Measurements from ENCODE around the gene DMRTB1. TPM values are rescaled to one million over a fixed set of nuclear protein-coding genes. Genes with fewer than 3 reads are reported as not detected.

DMRTB1 gene
- total RNA-seq, 1 donor from 2014 or later, result not detected

GRCh38 chr1:53462769-53463501 lies 3.7 kb downstream of the DMRTB1 start:
- FAIRE-seq (no peak), DNase-seq (ENCODE audit: low spot score in 2 of 2) (no peak)

- DNase-seq (ENCODE audit: low spot score in 2 of 2) (no peak), FAIRE-seq (no peak)
Measured at GRCh38 chr1:53463961-53464899, 5.0 kb downstream of the DMRTB1 start.

GRCh38 chr1:53465023-53465957 lies 6.1 kb downstream of the DMRTB1 start:
- DNase-seq (ENCODE audit: low spot score in 2 of 2), result no peak

GRCh38 chr1:53467391-53467790 lies 8.2 kb downstream of the DMRTB1 start:
- FAIRE-seq (no peak), DNase-seq (ENCODE audit: low spot score in 2 of 2) (no peak)

More at GRCh38 chr1:53465023-53465957, 6.1 kb downstream of the DMRTB1 start:
- FAIRE-seq, result no peak

- DNase-seq (ENCODE audit: low spot score in 2 of 2) (no peak), FAIRE-seq (no peak)
Measured at GRCh38 chr1:53468374-53468773, 9.2 kb downstream of the DMRTB1 start.

- no peak for FAIRE-seq
- DNase-seq (ENCODE audit: low spot score in 2 of 2), result no peak
Measured at GRCh38 chr1:53469373-53469772, 10.2 kb downstream of the DMRTB1 start.

- FAIRE-seq, result no peak
- peak; percentile 54 to 84 for DNase-seq (ENCODE audit: low spot score in 2 of 2)
Measured at GRCh38 chr1:53470155-53470554, 11.0 kb downstream of the DMRTB1 start.

GRCh38 chr1:53470584-53470983 lies 11.4 kb downstream of the DMRTB1 start:
- FAIRE-seq, result no peak
- no peak for DNase-seq (ENCODE audit: low spot score in 2 of 2)

GRCh38 chr1:53471000-53471399 lies 11.8 kb downstream of the DMRTB1 start:
- FAIRE-seq (no peak), DNase-seq (ENCODE audit: low spot score in 2 of 2) (no peak)

- no peak for DNase-seq (ENCODE audit: low spot score in 2 of 2)
Measured at GRCh38 chr1:53473463-53473862, 14.3 kb downstream of the DMRTB1 start.

GRCh38 chr1:53475664-53476063 lies 16.5 kb downstream of the DMRTB1 start:
- FAIRE-seq (no peak), DNase-seq (ENCODE audit: low spot score in 2 of 2) (no peak)

More at GRCh38 chr1:53473463-53473862, 14.3 kb downstream of the DMRTB1 start:
- FAIRE-seq, result no peak

- no peak for FAIRE-seq
Measured at GRCh38 chr1:53476579-53476978, 17.4 kb downstream of the DMRTB1 start.

GRCh38 chr1:53477651-53478501 lies 18.7 kb downstream of the DMRTB1 start:
- DNase-seq (ENCODE audit: low spot score in 2 of 2) (no peak), FAIRE-seq (no peak)

More at GRCh38 chr1:53476579-53476978, 17.4 kb downstream of the DMRTB1 start:
- DNase-seq (ENCODE audit: low spot score in 2 of 2), result no peak

- no peak for DNase-seq (ENCODE audit: low spot score in 2 of 2)
- FAIRE-seq, result no peak
Measured at GRCh38 chr1:53478502-53478818, 19.3 kb downstream of the DMRTB1 start.

- DNase-seq (ENCODE audit: low spot score in 2 of 2) (no peak), FAIRE-seq (no peak)
Measured at GRCh38 chr1:53480678-53481077, 21.5 kb downstream of the DMRTB1 start.

GRCh38 chr1:53481456-53481855 lies 22.3 kb downstream of the DMRTB1 start:
- no peak for FAIRE-seq
- DNase-seq (ENCODE audit: low spot score in 2 of 2), result no peak

GRCh38 chr1:53482441-53483153 lies 23.4 kb downstream of the DMRTB1 start:
- DNase-seq (ENCODE audit: low spot score in 2 of 2) (no peak), FAIRE-seq (no peak)

GRCh38 chr1:53483170-53483569 lies 24.0 kb downstream of the DMRTB1 start:
- DNase-seq (ENCODE audit: low spot score in 2 of 2), result no peak
- no peak for FAIRE-seq

GRCh38 chr1:53483656-53484055 lies 24.5 kb downstream of the DMRTB1 start:
- DNase-seq (ENCODE audit: low spot score in 2 of 2) (no peak), FAIRE-seq (no peak)

Measured in frontal cortex (tissue), 4 donors.